Activated T-cell treated with anti-CD3 and anti-CD28 coated beads for 24 hours (primary cell): ENCODE results near the gene LAMA2.

ENCODE experiments used
- DNase-seq: peaks from one replicate; pipeline ENCODE4 v3.0.0-alpha.2; 2020; ENCODE audit warnings: low read depth

LAMA2 gene

DNA sequence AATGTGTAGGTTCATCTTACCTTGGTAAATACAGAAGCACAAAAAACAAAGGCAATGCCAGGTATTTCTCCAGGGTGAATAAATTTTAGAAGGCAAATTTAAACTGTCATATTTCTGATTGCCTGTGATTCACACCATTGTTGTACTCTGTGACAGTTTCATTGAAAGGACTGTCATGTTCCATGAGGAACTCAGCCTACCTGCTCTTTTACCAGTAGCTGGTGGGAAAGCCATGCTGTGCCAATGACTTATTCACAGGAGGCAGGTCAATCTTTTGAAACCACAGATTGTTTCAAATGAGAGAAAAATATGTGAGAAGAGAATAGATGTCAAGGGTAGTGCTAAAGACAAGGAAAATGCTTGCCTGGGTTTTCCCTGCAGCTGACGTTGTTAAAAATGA is 206.4 kb downstream of the LAMA2 start:
- DNase-seq: no peak

GRCh38 chr6:129094147-129094546 is 211.2 kb downstream of the LAMA2 start:
- DNase-seq: no peak

DNA sequence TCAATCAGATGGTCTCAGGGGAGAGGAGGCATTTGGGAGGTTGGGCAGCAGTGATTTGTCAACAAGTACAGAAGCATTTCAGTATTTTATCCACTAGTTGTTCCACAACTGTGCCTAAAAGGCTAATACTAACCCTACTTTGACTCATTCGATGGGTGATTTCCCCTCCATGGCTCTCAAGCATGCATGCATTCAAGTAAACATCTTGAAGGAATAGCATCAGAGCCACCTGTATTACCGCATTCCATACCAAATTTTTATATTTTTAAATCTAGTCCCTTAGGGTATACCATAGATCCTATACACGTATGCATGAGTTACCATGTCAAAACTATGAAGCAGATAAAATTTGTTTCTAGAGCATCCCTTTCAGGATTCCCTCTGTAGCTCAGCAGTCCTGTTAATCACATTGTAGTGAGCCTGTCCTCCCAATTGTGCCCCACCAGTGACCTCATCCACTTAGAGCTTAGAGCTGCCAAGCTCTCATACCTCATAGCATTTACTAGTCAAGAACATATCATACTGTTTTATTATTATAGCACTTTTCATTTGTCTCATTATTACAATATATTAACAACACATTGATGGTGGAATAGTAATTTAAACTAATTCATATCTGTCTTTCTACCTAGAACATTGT is 213.8 kb downstream of the LAMA2 start:
- no peak for DNase-seq

GRCh38 chr6:129098061-129098553 is 215.2 kb downstream of the LAMA2 start:
- DNase-seq: no peak

DNA sequence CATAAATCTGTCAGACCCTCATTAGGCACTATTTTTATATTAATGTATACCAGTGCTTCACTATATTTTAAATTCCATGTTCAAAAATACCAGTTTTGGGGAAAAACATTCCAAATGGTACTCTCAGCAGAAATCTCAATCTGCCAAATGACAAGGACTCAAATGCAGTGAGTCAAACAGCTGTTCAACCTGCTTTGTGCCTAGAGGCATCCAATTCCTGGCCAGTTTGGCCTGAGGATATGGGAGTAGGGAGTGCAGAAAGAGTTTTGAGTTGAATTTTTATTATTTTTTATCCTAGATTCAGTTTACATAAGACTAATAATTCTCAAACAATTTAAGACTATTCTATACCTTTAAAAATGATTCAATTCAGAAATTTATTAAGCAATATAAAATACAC is 216.8 kb downstream of the LAMA2 start:
- no peak for DNase-seq

GRCh38 chr6:129100164-129100563 is 217.2 kb downstream of the LAMA2 start:
- DNase-seq: no peak

DNA sequence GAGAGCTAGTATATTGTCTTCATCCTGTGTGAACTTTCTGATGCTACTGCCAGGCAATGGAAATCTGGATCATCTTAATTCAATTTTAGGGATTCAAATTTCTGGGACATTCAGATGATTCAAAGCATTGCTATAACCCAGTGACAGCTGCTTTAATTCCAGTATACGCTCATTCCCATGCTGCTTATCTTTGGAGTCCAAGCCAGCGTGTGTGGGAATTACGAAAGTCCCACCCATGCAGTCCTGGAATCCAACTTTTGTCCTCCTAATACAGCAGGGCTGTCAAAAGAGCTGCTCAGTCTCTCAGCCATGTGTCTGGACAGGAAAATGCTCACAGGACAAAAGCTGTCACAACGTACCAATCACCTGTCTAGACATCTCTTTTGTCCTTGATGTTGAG is 219.8 kb downstream of the LAMA2 start:
- DNase-seq: no peak

DNA sequence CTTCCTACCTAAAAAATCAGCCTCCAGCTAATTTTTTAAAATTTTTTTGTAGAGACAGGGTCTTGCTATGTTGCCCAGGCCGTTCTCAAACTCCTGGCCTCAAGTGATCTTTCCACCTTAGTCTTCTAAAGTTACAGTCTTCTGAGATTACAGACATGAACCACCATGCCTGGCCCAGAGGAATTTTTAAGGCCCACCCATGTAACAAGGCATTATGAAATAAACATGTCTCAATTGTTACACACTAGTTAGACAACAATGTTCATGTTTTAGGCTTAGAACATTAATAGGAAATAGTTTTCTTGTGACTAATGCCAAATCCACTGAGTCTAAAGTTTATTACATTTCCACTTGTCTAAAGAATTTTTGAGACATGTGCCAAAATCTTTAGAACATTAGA is 221.2 kb downstream of the LAMA2 start:
- DNase-seq: no peak

DNA sequence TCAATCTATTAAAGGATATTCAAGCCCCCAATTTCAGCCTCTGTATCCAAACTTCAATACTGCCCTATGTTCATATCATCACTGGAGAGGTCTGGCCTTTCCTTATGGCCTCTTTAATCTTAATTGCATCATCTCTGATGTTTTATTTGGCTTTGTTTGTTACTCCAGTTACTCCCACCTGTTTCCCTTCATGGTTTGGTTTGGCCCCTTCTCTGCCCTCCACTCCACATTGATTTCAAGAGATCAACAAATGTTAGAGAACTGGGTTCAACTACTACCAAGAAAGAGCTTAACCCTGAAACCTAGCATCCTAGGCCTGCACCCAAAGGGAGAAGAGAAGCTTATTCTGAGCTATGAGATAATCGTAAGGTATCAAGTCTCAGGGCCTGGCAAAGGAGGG is 221.6 kb downstream of the LAMA2 start:
- DNase-seq: no peak

DNA sequence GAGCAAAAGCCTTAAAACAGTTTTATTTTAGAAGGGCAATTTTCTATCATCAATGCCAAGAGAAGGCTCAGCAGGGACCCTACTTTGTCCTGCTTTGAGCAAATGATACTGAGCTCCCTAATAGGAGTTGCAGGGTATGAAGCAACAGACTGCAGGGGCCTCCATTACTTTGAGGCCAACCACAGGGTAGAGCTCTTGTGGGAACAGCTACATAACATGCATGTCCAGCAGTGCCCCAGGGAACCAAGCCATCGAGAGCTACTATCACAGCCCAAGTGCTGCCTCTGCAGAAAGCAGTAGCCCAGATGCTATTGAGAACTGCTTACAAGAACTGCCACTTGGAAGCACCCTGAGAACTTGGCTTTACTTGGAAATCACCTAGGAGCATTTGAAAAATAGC is 222.1 kb downstream of the LAMA2 start:
- DNase-seq: no peak

- no peak for DNase-seq
Observed at GRCh38 chr6:129105793-129106192, 222.9 kb downstream of the LAMA2 start.

DNA sequence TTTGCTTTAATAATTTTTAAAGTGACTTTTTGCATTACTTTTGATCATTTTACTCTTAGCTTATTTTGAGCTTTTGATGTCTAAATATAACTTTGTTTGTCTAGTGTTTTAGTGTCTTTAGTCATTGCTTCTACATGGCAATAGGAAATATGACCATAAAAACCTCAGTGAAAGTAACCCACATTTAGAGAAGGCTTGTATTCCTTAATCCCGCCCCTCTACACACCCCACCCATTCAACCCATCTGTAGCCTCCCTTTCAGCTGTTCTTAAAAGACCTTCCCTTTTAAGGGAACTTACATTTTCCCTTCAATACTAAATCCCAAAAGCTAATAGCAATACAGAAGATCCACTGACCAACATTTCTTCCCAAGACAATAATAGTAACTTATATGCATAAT is 225.4 kb downstream of the LAMA2 start:
- DNase-seq: no peak

GRCh38 chr6:129110690-129111343 is 227.9 kb downstream of the LAMA2 start:
- DNase-seq: no peak

DNA sequence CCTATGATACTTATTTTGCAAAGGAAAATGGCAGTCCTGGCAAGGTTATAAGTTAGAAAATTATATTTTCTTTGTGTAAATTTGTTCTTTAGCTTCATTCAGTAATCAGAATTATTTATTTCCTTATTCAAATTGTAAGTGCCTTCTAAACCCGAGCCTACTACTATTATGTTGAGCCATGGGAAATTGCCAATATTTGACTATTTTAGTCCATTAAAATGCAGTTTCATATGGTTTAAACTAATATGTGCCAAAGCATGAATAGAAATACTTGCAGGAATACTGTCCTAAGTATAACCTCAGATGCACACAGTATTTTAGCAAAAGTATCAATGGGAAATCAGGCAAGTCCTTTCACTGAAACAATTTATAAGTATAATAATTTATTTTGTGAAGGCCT is 228.4 kb downstream of the LAMA2 start:
- DNase-seq: no peak

GRCh38 chr6:129111853-129112252 is 228.9 kb downstream of the LAMA2 start:
- no peak for DNase-seq

DNA sequence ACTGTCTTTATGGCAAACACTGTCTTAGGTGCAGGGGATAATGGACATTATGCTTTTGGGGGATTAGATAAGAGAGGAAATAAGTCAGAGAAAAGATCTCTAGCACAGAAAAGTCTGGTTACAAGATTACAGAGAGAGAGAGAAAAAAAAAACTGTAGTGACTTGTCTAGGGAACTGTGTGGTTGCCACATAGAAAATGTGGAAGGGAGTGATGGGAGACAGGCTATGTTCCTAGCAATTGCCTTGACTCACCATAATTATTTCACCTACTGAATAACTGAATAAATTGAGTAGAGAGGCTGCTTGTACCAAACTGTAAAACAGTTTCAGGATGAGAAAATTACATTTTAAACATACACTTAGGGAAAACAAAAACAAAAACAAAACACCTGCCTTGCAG is 229.7 kb downstream of the LAMA2 start:
- DNase-seq: no peak

DNA sequence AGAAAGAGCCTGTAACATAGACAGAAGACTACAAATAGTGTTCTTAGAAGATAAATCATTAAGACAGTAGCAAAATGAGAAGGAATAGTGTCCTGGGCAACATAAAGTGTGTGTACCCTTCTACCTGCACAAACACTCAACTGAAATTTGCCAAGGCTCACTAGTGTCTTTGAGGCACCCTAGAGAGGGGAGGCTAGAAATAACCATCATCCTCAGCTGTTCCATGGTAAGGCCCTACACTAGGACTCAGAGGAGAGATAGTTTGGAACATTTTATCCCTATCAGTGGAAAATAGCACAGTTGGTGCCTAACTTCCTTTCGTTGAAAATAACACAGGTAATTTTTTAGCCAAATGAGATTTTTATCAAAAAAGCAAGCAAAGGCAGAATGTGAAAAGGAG is 230.7 kb downstream of the LAMA2 start:
- DNase-seq: no peak

DNA sequence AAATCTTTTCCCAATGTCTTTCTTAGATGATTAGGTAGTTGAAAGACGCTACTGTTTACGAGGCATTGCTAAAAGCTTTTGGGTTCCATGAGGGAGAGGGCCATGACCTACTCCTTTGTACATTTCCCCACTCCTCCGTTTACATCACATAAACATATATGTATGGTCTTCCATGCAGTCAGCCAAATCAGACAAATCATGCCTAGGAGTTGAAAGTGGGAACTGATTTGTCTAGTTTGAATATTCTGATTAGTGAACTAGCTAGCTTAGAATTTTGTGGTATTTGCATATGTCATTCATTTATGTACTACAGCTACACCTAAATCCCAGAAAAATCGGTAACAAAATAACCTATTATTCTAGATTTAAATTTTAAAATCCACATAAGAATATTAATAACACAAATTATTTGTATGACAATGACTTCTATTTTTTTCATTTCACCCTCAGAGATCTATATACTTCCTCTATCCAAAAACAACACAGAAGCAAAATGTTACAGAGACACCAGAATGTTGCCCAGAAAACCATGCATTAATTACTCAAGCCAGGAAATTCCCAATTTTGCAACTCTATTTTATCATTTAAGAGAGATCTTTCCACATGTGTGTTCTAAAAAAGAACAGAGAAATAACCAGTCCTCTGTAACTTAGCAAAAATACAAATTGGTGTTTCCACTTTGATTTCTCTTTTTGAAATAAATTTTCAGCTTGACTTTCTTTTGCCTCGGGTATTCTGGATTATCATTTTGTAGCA is 231.9 kb downstream of the LAMA2 start:
- no peak for DNase-seq

GRCh38 chr6:129115471-129115870 is 232.5 kb downstream of the LAMA2 start:
- DNase-seq: no peak

GRCh38 chr6:129117355-129117754 is 234.4 kb downstream of the LAMA2 start:
- no peak for DNase-seq

DNA sequence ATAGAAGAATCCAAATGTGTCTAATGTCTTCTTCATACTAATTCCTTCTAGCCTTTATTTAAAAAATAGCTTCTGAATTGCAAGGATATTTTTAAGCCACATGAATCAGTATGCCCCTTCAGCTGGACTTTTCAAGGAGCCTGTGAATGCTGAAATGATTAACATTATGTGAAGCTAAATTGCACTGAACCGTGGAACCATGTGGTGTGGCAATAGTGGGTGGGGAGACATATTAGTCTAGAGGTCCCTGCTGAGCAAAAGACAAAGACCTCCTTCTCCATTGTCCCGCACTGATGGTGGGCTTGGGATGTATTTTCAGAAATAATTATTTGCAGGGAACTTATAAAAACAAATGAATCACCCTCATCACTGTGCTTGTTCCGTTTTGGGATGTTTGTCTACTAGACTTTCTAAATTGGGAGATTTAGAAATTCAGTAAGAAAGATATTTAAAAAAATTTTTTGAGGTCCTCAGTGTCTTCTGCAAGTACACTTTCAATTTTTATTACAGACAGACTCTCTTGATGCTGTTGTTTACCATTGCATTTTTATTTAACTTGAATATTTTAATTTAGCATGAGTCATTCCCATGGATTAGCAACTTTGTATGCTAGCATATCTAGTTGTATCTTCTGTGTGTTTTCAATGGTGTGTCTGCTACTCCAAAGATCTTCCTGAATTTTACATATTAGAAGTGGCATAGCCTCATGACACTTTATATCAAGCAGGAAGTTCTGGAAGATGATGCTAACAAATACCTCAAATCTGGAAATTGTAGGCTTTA is 238.1 kb downstream of the LAMA2 start:
- no peak for DNase-seq

DNA sequence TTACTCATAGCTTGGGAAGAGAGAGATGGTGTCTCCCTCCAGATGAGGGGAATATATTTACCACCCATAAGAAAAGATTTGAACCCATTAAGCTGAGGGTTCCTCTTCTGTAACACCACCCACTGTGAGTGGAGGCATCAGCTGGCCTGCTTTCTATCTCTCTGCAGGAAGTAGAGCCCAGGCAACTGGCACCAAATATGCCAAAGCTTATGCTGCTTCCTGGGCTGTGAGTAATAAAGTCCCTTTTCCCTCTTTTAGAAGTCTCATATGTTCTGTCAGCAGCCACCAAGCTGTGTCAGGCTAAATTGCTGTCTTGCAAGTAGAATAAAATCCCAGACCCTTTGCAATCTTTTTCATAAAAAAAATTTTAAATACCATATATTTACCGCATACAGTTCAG is 241.4 kb downstream of the LAMA2 start:
- DNase-seq: no peak

- no peak for DNase-seq
Observed at GRCh38 chr6:129130106-129130505, 247.2 kb downstream of the LAMA2 start.
